Bronchial epithelial cell (primary cell): ENCODE measurements around the gene MOCS2. TPM values are rescaled to one million over a fixed set of nuclear protein-coding genes. Genes with fewer than 3 reads are reported as not detected.
A peak's percentile ranks its signal among the peaks of the same experiment; 100 is the strongest.

ENCODE experiments used
- DNase-seq: peaks from one replicate; pipeline ENCODE4 v3.0.0-alpha.2; 2010; ENCODE audit warnings: low read depth
- FAIRE-seq: peaks from 2 replicates; lab custom pipeline; 2011; peaks lifted over from hg19 to GRCh38; lab: Jason Lieb, UNC
- H3K27me3 ChIP-seq: 2 replicates; pipeline ENCODE4 v1.5.1; 2011; ENCODE audit warnings: low read length; ENCODE audit not compliant: control insufficient read depth, insufficient read depth
- H3K36me3 ChIP-seq: 2 replicates; pipeline ENCODE4 v1.5.1; 2011; ENCODE audit warnings: low read length; ENCODE audit not compliant: control insufficient read depth, insufficient read depth
- H3K4me3 ChIP-seq: 2 replicates; pipeline ENCODE4 v1.5.1; 2011; ENCODE audit warnings: mild to moderate bottlenecking, low read depth, low read length, control low read depth
- total RNA-seq: library from RNA; depleted of rRNA; stranded (reverse); fragments of >200 nt; gene quantifications from 2 replicates; pipeline ENCODE4 v1.2.1, GENCODE V29; 2014
- TF ChIP-seq, protein P1 (sequence below): IDR thresholded peaks from 2 replicates; pipeline ENCODE4 v1.5.1; 2011; ENCODE audit warnings: mild to moderate bottlenecking, moderate library complexity, low read length, control low read depth, inconsistent platforms; ENCODE audit not compliant: insufficient read depth, severe bottlenecking

MOCS2 gene, protein sequence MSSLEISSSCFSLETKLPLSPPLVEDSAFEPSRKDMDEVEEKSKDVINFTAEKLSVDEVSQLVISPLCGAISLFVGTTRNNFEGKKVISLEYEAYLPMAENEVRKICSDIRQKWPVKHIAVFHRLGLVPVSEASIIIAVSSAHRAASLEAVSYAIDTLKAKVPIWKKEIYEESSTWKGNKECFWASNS
- 15.8 and 17.0 TPM in 2 replicates for total RNA-seq

DNA sequence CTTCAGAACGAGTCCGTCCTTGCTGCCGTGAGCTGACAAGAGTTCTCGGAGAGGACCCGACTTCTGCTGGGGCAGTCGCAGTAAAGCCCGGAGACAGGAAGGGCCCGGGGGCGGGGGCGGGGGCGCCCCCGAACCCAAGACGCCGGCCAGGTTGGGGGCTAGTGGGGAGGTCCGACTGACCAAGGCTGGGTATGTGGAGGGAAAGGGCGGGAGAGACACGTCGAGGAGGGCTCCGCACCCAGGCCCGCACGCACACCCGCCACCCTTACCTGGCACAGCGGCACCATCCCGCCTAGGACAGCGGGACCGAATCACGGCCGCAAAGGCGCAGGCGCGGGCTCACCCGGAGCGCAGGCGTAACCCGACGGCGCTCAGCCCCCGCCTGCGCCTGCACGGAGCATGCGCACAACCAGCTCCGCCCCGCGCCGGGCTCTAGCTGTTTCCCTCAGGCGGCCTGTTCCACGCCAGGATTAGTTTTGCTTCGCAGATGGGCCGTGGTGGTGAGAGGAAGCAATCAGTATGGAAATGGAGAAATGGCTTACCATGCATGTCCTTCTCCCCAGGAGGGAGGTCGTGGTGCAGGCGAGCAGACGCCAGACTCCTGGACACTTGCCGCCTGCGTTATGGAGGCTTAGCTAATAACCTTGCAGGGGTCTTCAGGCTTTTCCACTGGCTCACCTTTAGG is at the start of gene MOCS2:
Gene MOCS2, minus strand, starts transcription at position 315 of the 685 bp plus-strand sequence. CDS start 2,583 bp downstream, outside the sequence.
- Histone ChIP-seq H3K27me3 (no peaks in the 10 kb centered on the region), H3K4me3 (peak within 1 kb of the TSS; percentile 60), H3K36me3 (no peaks in the 10 kb centered on the region)
- DNase-seq, result peak; percentile 80
- TF ChIP-seq, protein P1, sequence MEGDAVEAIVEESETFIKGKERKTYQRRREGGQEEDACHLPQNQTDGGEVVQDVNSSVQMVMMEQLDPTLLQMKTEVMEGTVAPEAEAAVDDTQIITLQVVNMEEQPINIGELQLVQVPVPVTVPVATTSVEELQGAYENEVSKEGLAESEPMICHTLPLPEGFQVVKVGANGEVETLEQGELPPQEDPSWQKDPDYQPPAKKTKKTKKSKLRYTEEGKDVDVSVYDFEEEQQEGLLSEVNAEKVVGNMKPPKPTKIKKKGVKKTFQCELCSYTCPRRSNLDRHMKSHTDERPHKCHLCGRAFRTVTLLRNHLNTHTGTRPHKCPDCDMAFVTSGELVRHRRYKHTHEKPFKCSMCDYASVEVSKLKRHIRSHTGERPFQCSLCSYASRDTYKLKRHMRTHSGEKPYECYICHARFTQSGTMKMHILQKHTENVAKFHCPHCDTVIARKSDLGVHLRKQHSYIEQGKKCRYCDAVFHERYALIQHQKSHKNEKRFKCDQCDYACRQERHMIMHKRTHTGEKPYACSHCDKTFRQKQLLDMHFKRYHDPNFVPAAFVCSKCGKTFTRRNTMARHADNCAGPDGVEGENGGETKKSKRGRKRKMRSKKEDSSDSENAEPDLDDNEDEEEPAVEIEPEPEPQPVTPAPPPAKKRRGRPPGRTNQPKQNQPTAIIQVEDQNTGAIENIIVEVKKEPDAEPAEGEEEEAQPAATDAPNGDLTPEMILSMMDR, result no peak
- FAIRE-seq, result no peak

DNA sequence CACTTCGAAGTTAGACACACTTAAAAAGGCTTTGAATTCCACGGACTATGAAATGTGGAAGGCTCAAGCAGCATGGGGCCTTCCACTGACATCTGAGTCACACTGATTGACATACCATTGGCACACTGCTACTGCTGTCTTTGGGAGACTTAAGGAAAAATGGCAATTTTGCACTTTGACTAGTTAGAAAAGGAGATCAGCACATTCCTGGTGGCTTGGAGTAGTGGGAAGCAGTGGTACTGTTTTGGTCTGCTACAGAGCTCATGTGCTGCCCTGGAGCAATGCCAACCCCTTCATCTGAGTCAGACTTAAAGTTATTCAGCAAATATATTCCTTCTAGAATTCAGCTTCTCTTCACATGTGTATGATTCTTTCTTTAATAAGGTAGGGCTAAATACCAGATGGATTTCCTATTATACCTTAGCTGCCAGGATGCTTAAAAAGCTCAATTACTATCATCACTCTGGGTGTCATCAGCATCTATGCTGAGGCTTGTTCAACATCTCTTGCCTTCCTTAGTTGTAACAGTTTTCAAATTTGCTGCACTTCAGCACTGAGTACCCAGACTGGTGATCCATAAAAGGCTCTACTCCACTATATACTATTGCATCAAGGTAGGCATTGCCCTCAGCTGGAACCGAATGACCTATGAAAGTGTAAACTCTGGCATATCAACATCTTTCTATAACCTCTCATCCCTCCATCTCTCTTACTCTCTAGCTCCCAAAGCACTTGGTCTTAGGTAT is 42.3 kb upstream of the MOCS2 start:
- Histone ChIP-seq H3K4me3 (no peak overlapping the region), H3K27me3 (no peaks in the 10 kb centered on the region), H3K36me3 (no peaks in the 10 kb centered on the region)
- TF ChIP-seq, protein P1, result no peak
- no peak for FAIRE-seq
- peak; percentile 51 for DNase-seq

GRCh38 chr5:53133020-53133419 is 23.5 kb upstream of the MOCS2 start:
- Histone ChIP-seq H3K36me3 (no peaks in the 10 kb centered on the region), H3K27me3 (no peaks in the 10 kb centered on the region), H3K4me3 (no peak overlapping the region)
- DNase-seq (no peak), FAIRE-seq (no peak)
- TF ChIP-seq, protein P1, result no peak

GRCh38 chr5:53130266-53130665 is 20.7 kb upstream of the MOCS2 start:
- Histone ChIP-seq H3K36me3 (no peaks in the 10 kb centered on the region), H3K27me3 (no peaks in the 10 kb centered on the region), H3K4me3 (no peak overlapping the region)
- DNase-seq (peak; percentile 38), FAIRE-seq (no peak)
- TF ChIP-seq, protein P1, result no peak

DNA sequence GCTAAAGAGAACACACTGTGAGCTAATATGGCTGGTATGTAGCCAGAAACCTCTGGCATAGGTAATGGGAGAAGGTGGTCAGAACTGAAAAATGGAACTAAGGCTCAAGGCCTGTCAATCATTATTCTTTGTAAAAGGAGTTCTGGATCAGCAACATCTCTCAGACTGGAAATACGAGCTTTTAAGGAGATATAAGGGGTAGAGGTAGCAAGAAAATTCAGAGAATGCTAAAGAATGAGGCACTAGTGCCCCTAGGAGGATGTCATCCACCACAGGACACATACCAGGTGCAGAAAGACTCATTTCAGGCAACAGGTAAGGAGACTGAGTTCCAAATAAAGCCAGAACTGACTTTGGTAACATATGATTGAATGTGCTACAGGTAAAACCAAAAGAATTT is 18.9 kb upstream of the MOCS2 start:
- FAIRE-seq (no peak), DNase-seq (no peak)

More for the DNA sequence above, 18.9 kb upstream of the MOCS2 start:
- TF ChIP-seq, protein P1, result no peak
- Histone ChIP-seq H3K4me3 (no peak overlapping the region), H3K36me3 (no peaks in the 10 kb centered on the region), H3K27me3 (no peaks in the 10 kb centered on the region)
